Esophagus (tissue), 2 donors: Measurements from ENCODE around the gene TBX15. TPM values are rescaled to one million over a fixed set of nuclear protein-coding genes. Genes with fewer than 3 reads are reported as not detected.
A peak's percentile ranks its signal among the peaks of the same experiment; 100 is the strongest.

Experiments
- H3K27ac ChIP-seq, 2 donors: one replicate each; pipeline ENCODE4 v1.5.1; 2013; ENCODE audit warnings: low read depth in 2 of 2, mild to moderate bottlenecking in 2 of 2, inconsistent platforms in 1 of 2, low read length in 1 of 2, moderate library complexity in 1 of 2
- H3K27me3 ChIP-seq, 2 donors: one replicate each; pipeline ENCODE4 v1.6.1; 2013; ENCODE audit warnings: low read length in 2 of 2, control low read depth in 1 of 2, mild to moderate bottlenecking in 1 of 2; ENCODE audit not compliant: insufficient read depth in 2 of 2, control insufficient read depth in 1 of 2
- H3K36me3 ChIP-seq, 2 donors: one replicate each; pipeline ENCODE4 v1.6.1; 2013; ENCODE audit warnings: low read length in 1 of 2; ENCODE audit not compliant: control insufficient read depth in 2 of 2, insufficient read depth in 2 of 2
- H3K4me1 ChIP-seq, 2 donors: one replicate each; pipeline ENCODE4 v1.6.1; 2013; ENCODE audit warnings: low read length in 1 of 2; ENCODE audit not compliant: control insufficient read depth in 2 of 2, insufficient read depth in 2 of 2
- H3K4me3 ChIP-seq, 2 donors: one replicate each; pipeline ENCODE4 v1.5.1; 2013; ENCODE audit warnings: low read length in 2 of 2, mild to moderate bottlenecking in 2 of 2, low read depth in 1 of 2, moderate library complexity in 1 of 2
- H3K9me3 ChIP-seq, 2 donors: one replicate each; pipeline ENCODE4 v1.6.1; 2013; ENCODE audit warnings: mild to moderate bottlenecking in 2 of 2, low read depth in 1 of 2, low read length in 1 of 2, moderate library complexity in 1 of 2; ENCODE audit not compliant: control insufficient read depth in 2 of 2, insufficient read depth in 1 of 2
- WGBS, 2 donors: extraction: QIAGEN DNeasy Blood & Tissue Kit; methylation state at CpG; one replicate each; pipeline ENCODE4 v1.1.7; 2013; 5-methylcytosine and 5-hydroxymethylcytosine counted together
- polyA plus RNA-seq, 2 donors: library from polyadenylated mRNA; stranded (reverse); fragments of 200-250 nt; gene quantifications; one replicate each; pipeline ENCODE4 v1.2.3, GENCODE V29; 2013
- donor health status: healthy with polysubstance abuse.
- donor health status: Bipolar disorder and iron deficiency.

TBX15 gene
- polyA plus RNA-seq, 2 donors, result 0.02 TPM; not detected in 1

- Histone ChIP-seq H3K27ac (no peak overlapping the region), H3K36me3 (no peaks in the 10 kb centered on the region), H3K4me3 (no peak overlapping the region), H3K9me3 (peaks cover 0 to 9% of the 10 kb centered on the region in 2 donors), H3K4me1 (peaks cover 14 to 21% of the 10 kb centered on the region in 2 donors), H3K27me3 (peaks cover 3 to 35% of the 10 kb centered on the region in 2 donors)
- WGBS, 2 donors, result 36 to 54% methylated on average over 5 of the region's 5 CpGs
Observed at GRCh38 chr1:119004129-119004527, 16.0 kb upstream of the TBX15 start.

DNA sequence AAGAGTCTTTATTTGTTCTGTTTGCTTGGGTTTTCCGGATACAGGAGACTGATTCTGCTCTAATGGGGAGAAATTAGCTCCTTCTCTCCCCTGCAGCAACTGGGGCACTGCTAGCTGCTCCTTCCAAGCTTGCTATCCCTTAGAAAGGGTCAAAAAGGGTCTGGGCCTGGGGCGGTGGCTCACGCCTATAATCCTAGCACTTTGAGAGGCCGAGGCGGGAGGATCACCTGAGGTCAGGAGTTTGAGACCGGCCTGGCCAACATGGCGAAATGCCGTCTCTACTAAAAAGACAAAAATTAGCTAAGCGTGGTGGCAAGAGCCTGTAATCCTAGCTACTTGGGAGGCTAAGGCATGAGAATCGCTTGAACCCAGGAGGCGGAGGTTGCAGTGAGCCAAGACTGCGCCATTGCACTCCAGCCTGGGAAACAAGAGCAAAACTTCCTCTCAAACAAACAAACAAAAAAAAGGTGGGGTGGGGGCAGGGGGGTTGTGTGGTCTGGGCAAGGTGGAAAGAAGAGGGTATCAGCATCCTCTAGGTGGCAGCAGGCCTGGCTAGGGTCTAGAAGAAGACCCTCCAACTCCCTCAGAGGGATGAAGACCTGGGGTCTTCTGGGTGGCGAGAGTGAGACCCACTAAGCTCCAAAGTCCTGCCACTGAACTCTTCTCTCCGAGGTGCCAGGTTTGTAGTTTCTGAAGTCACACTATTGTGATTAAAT, 15.4 kb upstream of the TBX15 start:
- Histone ChIP-seq H3K9me3 (peaks cover 3 to 11% of the 10 kb centered on the region in 2 donors), H3K27me3 (peaks cover 3 to 39% of the 10 kb centered on the region in 2 donors), H3K36me3 (no peaks in the 10 kb centered on the region), H3K27ac (no peak overlapping the region), H3K4me1 (peaks cover 14 to 21% of the 10 kb centered on the region in 2 donors), H3K4me3 (no peak overlapping the region)
- 51 to 62% methylated on average over 14 of the region's 14 CpGs for WGBS, 2 donors

DNA sequence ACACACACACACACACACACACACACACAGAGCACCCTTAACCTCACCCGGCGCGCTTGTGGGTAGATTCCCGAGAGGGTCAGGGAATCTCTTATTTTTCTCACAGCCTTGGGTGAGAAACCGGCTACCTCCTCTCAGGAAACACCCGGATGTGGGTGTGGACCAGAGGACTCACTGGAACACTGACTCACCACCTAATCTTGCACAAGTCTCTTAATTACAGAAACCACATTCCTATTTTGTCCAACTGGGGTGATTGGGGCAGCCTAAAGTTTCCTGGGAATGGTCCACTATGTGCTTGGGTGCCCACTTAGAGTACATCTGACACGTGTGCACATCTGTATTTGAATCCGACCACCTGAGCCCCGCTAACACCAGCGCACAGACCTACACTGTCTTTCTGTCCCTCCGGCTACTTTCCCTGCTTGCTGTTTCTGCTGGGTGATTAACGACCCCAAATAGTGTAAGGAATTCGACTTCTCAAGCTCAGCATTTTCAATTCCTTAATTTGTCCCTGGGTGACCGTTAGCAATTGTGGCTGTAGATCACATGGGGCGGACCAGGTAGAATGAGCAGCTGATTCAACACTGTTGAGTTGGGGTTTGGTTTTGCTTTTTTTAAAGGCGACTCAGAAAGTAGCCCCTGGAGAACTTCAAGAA, 14.0 kb upstream of the TBX15 start:
- Histone ChIP-seq H3K4me3 (peak overlapping the region in 1 of 2 donors; percentile 17), H3K27ac (no peak overlapping the region), H3K4me1 (peaks cover 6 to 12% of the 10 kb centered on the region in 2 donors), H3K9me3 (peaks cover 4 to 7% of the 10 kb centered on the region in 2 donors), H3K27me3 (peaks cover 3 to 36% of the 10 kb centered on the region in 2 donors), H3K36me3 (no peaks in the 10 kb centered on the region)
- WGBS, 2 donors, result 15 to 19% methylated on average over 16 of the region's 16 CpGs

DNA sequence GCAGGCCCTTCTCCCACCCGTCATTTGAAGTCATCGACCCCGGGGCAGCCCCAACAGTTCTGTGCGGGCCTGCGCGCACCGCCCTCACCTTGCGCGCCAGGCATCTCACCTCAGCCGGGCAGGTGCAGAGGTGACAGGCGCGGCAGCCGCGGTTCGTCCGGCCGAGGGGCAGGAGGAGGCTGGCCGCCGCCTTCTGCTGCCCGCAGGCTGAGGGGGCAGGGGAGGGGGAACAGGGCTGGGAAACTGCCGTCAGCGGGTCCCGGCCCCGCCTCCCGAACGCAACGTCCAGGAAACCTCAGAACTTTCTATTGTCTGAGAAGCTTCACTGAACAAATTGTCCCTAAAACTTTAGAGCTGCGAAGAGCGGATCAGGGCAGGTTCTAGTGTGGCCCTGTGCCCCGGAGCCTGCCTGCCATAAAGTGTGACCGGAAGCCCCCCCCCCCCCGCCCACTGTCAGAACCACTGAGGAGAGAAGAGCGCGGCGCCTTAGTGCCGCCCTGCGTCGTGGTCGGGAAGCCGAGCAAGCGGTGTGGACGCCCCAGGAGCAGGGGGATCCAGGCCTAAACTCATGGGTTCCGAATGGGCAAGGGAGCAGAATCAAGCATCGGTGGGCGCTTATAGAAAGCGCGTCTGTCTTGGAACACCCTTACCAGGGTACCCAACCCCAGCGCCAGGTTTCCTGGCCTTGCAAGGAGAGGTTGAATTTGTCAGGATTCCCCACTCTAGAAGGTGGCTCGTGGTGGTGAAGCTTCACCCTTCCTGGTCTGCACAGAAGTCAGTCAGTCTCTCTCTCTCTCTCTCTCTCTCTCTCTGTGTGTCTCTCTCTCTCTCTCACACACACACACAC, 13.3 kb upstream of the TBX15 start:
- WGBS, 2 donors, result 5% methylated on average over 46 to 49 of the region's 49 CpGs
- Histone ChIP-seq H3K27me3 (peaks cover 8 to 32% of the 10 kb centered on the region in 2 donors), H3K4me1 (peaks cover 6% of the 10 kb centered on the region in 2 donors), H3K9me3 (peaks cover 4 to 5% of the 10 kb centered on the region in 2 donors), H3K36me3 (no peaks in the 10 kb centered on the region), H3K4me3 (peak overlapping the region; percentile 17 to 32), H3K27ac (no peak overlapping the region)

GRCh38 chr1:119000371-119001180, 12.4 kb upstream of the TBX15 start:
- H3K27ac ChIP-seq, result no peak overlapping the region
- WGBS, 2 donors, result 6 to 9% methylated on average over 44 of the region's 44 CpGs
- peaks cover 4% of the 10 kb centered on the region in 2 donors for H3K9me3 ChIP-seq
- peak overlapping the region; percentile 17 to 32 for H3K4me3 ChIP-seq
- H3K27me3 ChIP-seq, result peaks cover 9 to 28% of the 10 kb centered on the region in 2 donors
- H3K36me3 ChIP-seq, result no peaks in the 10 kb centered on the region
- H3K4me1 ChIP-seq, result peaks cover 6% of the 10 kb centered on the region in 2 donors

DNA sequence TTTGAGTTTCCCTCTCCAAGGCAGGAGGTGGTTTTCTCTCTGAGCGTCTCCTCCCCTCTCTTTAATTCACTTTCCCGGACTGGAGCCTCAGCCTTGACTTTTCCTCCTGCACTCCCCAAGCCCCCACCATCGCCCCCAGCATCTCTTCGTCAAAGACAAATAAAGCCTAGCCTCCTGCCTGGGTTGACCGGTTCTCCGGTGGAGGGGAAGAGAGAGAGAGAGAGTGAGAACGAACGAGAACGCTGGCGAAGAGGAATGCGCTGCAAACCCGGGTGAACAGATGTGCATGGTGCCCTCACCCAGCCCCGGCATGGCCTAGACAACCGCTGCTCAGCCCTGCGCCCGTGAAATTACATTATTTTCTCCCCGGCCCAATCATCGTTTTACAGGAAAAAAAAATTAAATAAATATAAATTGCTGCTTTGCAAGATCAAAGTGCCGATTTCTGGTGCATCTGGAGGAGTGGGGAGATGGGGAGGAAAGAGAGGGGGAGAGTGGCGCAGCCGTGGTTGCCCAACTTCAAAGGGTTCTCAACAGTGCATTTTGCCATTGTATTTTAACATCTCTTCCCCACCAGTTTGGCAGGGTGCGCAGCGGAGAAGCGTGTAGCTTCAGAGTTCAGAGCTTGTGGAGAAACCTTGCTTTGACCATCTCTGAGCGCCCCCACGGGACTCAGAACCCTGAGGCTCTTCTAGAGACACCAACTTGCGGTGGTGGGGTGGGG, 11.4 kb upstream of the TBX15 start:
- Histone ChIP-seq H3K9me3 (peaks cover 4% of the 10 kb centered on the region in 2 donors), H3K27ac (no peak overlapping the region), H3K27me3 (peaks cover 13 to 28% of the 10 kb centered on the region in 2 donors), H3K4me1 (peaks cover 6% of the 10 kb centered on the region in 2 donors), H3K36me3 (no peaks in the 10 kb centered on the region), H3K4me3 (no peak overlapping the region)
- WGBS, 2 donors, result 13 to 16% methylated on average over 27 of the region's 27 CpGs

GRCh38 chr1:118998171-118998570, 10.0 kb upstream of the TBX15 start:
- peaks cover 6% of the 10 kb centered on the region in 2 donors for H3K4me1 ChIP-seq
- peaks cover 5 to 8% of the 10 kb centered on the region in 2 donors for H3K9me3 ChIP-seq
- peaks cover 13 to 39% of the 10 kb centered on the region in 2 donors for H3K27me3 ChIP-seq
- no peak overlapping the region for H3K27ac ChIP-seq
- no peaks in the 10 kb centered on the region for H3K36me3 ChIP-seq
- no peak overlapping the region for H3K4me3 ChIP-seq
- WGBS, 2 donors, result 53 to 55% methylated on average over 2 of the region's 2 CpGs

DNA sequence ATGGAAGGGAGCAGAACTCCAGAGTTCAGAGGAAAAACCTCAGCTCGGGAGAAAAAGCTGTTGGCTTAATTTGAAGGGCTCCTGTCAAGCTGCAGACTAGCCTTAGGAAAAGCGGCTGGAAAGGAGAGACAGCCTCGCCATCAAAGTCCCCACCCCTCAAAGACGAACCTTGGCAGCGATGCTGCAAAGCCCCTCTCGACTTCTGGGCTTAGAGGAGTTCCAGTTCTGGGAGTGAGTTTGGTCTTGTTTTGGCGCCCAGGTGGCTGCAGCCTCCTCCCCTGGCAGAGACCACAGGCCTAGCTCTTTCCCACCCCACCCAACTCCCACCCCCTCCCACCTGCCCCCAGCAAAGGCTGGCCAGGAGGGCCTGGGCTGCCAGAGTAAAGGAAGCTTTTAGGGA, 9.1 kb upstream of the TBX15 start:
- WGBS, 2 donors, result 27 to 35% methylated on average over 7 of the region's 7 CpGs
- peaks cover 13 to 43% of the 10 kb centered on the region in 2 donors for H3K27me3 ChIP-seq

More for the DNA sequence above, 9.1 kb upstream of the TBX15 start:
- no peak overlapping the region for H3K27ac ChIP-seq
- peaks cover 2 to 4% of the 10 kb centered on the region in 2 donors for H3K4me1 ChIP-seq
- H3K4me3 ChIP-seq, result no peak overlapping the region
- no peaks in the 10 kb centered on the region for H3K36me3 ChIP-seq
- peaks cover 7 to 12% of the 10 kb centered on the region in 2 donors for H3K9me3 ChIP-seq
